HepG2 (cell line): ENCODE data around the gene BCAS1. TPM values are rescaled to one million over a fixed set of nuclear protein-coding genes. Genes with fewer than 3 reads are reported as not detected.

Experiments used
- ATM ChIP-seq: fragments of 450-650 bp; IDR thresholded peaks from 2 replicates; pipeline ENCODE4 v1.7.1; 2017; ENCODE audit warnings: mild to moderate bottlenecking, borderline replicate concordance
- CTCF ChIP-seq: sonication (generic); formaldehyde crosslinking; IDR thresholded peaks from 2 replicates; pipeline ENCODE4 v1.5.0; 2020; ENCODE audit warnings: mild to moderate bottlenecking, missing genetic modification reagents, moderate library complexity
- DNMT1 ChIP-seq: sonication (generic); formaldehyde crosslinking; IDR thresholded peaks from 2 replicates; pipeline ENCODE4 v1.5.1; 2020; ENCODE audit warnings: mild to moderate bottlenecking, missing genetic modification reagents
- ESRRA ChIP-seq: sonication (generic); formaldehyde crosslinking; IDR thresholded peaks from 2 replicates; pipeline ENCODE4 v1.5.1; 2020; ENCODE audit warnings: mild to moderate bottlenecking, low read depth, missing genetic modification reagents
- FOXA3 ChIP-seq: IDR thresholded peaks from 2 replicates; pipeline ENCODE4 v1.6.1; 2016; ENCODE audit warnings: missing genetic modification reagents, missing compliant biosample characterization
- HDAC2 ChIP-seq: sonication (generic); formaldehyde crosslinking; IDR thresholded peaks from 2 replicates; pipeline ENCODE4 v1.4.0; 2020; ENCODE audit warnings: missing genetic modification reagents
- HMG20A ChIP-seq: IDR thresholded peaks from 2 replicates; pipeline ENCODE4 v1.6.1; 2016; ENCODE audit warnings: borderline replicate concordance
- HMG20B ChIP-seq: conservative IDR thresholded peaks from 2 replicates; pipeline ENCODE4 v1.6.1; 2016; ENCODE audit warnings: missing genetic modification reagents, missing compliant biosample characterization
- HNF4A ChIP-seq: sonication (generic); formaldehyde crosslinking; IDR thresholded peaks from 2 replicates; pipeline ENCODE4 v1.4.0; 2020; ENCODE audit warnings: missing genetic modification reagents
- HOXA3 ChIP-seq: sonication (generic); formaldehyde crosslinking; IDR thresholded peaks from 2 replicates; pipeline ENCODE4 v1.5.0; 2020; ENCODE audit warnings: missing genetic modification reagents
- HOXA5 ChIP-seq: sonication (generic); formaldehyde crosslinking; IDR thresholded peaks from 2 replicates; pipeline ENCODE4 v1.4.0; 2020; ENCODE audit warnings: missing genetic modification reagents
- KDM4B ChIP-seq: sonication (generic); formaldehyde crosslinking; IDR thresholded peaks from 2 replicates; pipeline ENCODE4 v1.4.0; 2020; ENCODE audit warnings: missing genetic modification reagents
- LCORL ChIP-seq, 2 experiments: fragments of 450-650 bp in 1 of 2; sonication (generic) in 1 of 2; formaldehyde crosslinking in 1 of 2; IDR thresholded peaks; 2 replicates each; pipeline versions ENCODE4 v1.5.0 to v1.6.1; 2017 to 2020; ENCODE audit warnings: antibody characterized with exemption in 1 of 2, missing genetic modification reagents in 1 of 2
- MED1 ChIP-seq: sonication (generic); formaldehyde crosslinking; IDR thresholded peaks from 2 replicates; pipeline ENCODE4 v1.4.0; 2020; ENCODE audit warnings: missing genetic modification reagents
- PAWR ChIP-seq: sonication (generic); formaldehyde crosslinking; IDR thresholded peaks from 2 replicates; pipeline ENCODE4 v1.4.0; 2020; ENCODE audit warnings: missing genetic modification reagents, mild to moderate bottlenecking, borderline replicate concordance
- PHF21A ChIP-seq: sonication (generic); formaldehyde crosslinking; IDR thresholded peaks from 2 replicates; pipeline ENCODE4 v1.5.0; 2020; ENCODE audit warnings: mild to moderate bottlenecking, missing genetic modification reagents
- TBL1XR1 ChIP-seq: fragments of 150-350 bp; IDR thresholded peaks from 2 replicates; pipeline ENCODE4 v1.6.1; 2014; ENCODE audit warnings: borderline replicate concordance, low read length; ENCODE audit not compliant: partially characterized antibody
- ZMYM3 ChIP-seq: sonication (generic); formaldehyde crosslinking; IDR thresholded peaks from 2 replicates; pipeline ENCODE4 v1.5.1; 2020; ENCODE audit warnings: mild to moderate bottlenecking, missing genetic modification reagents
- ZNF317 ChIP-seq: sonication (generic); formaldehyde crosslinking; IDR thresholded peaks from 2 replicates; pipeline ENCODE4 v1.5.0; 2020; ENCODE audit warnings: mild to moderate bottlenecking, missing genetic modification reagents
- ZNF644 ChIP-seq: IDR thresholded peaks from 2 replicates; pipeline ENCODE4 v1.6.1; 2016; ENCODE audit warnings: low read depth
- ZSCAN30 ChIP-seq: sonication (generic); formaldehyde crosslinking; IDR thresholded peaks from 2 replicates; pipeline ENCODE4 v1.5.0; 2020; ENCODE audit warnings: mild to moderate bottlenecking, missing genetic modification reagents
- ZSCAN9 ChIP-seq: IDR thresholded peaks from 2 replicates; pipeline ENCODE4 v1.6.1; 2016; ENCODE audit warnings: borderline replicate concordance
- polyA plus RNA-seq, 8 experiments: library from polyadenylated mRNA; depleted of rRNA in 3 of 8; stranded (reverse) in 7 of 8; unstranded in 1 of 8; fragments of >200 nt; fragmentation: Illumina TruSeq in 4 of 8; extraction: Trizol in 4 of 8; gene quantifications; 2 replicates each; pipeline versions ENCODE4 v1.2.1 to v1.2.3, GENCODE V29; 2011 to 2016; ENCODE audit warnings: low read depth in 4 of 8, missing spikeins in 1 of 8, mixed read lengths in 1 of 8; ENCODE audit not compliant: insufficient read depth in 1 of 8
- total RNA-seq, 5 experiments: library from RNA; depleted of rRNA; stranded (reverse); fragments of >200 nt; fragmentation: Illumina TruSeq; extraction: Trizol; gene quantifications; 2 replicates each; pipeline ENCODE4 v1.2.3, GENCODE V29; 2016; ENCODE audit warnings: low read depth in 1 of 5
- TF ChIP-seq, protein P1 (sequence below): IDR thresholded peaks from 2 replicates; pipeline ENCODE4 v1.6.1; 2016; ENCODE audit warnings: low read depth, missing genetic modification reagents, missing compliant biosample characterization
- TF ChIP-seq, protein P2 (sequence below): IDR thresholded peaks from 2 replicates; pipeline ENCODE4 v1.6.1; 2016

The BCAS1 gene
- total and polyA plus RNA-seq, 2 of the 13 experiments (the other 11 are each of a cell fraction or from before 2014, with no cell fraction given): 0.55 to 0.91 TPM

DNA sequence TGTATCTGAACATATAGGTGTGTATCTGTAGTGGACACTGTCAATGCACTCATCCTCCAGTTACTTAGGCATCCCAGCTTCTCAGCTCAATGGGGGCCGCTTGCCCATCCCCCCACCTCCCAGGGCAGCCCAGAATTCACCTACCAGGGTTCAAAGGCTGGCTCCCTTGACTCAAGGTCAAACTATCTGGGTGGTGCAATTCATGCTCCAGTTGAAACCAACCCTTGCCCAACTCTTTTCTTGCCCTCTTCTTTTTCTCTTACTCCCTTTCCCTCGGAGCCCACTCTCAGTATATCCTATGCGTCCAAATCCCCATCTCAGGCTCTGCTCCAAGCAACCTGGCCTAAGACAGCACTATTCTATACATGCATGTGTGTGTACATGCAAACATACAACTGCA is 127.4 kb downstream of the BCAS1 start (continued):
- TF ChIP-seq PHF21A (CRISPR knock-in tag) (peak; percentile 31; the same call in 1 of the 2 replicates), DNMT1 (no peak), CTCF (CRISPR knock-in tag) (peak; percentile 11; the same call in 1 of the 2 replicates), ZNF644 (CRISPR knock-in tag) (peak; percentile 97), MED1 (CRISPR knock-in tag) (peak; percentile 42; the same call in 1 of the 2 replicates), LCORL (IDR thresholded peaks at IDR 0.05) (no peak), LCORL (CRISPR knock-in tag; IDR thresholded peaks at IDR 0.05) (0 out of 2 replicates have a peak, but pooled peaks have one; percentile 40), PAWR (CRISPR knock-in tag) (no peak), ZSCAN30 (CRISPR knock-in tag) (no peak), HNF4A (CRISPR knock-in tag) (peak; percentile 93), HMG20B (CRISPR knock-in tag) (0 out of 2 replicates have a peak, but pooled peaks have one; percentile 18), HOXA3 (CRISPR knock-in tag) (peak; percentile 51; the same call in 1 of the 2 replicates), ESRRA (CRISPR knock-in tag) (peak; percentile 90), HMG20A (CRISPR knock-in tag) (peak; percentile 43; the same call in 1 of the 2 replicates), HOXA5 (no peak), ATM (no peak), FOXA3 (CRISPR knock-in tag) (peak; percentile 55; the same call in 1 of the 2 replicates), KDM4B (0 out of 2 replicates have a peak, but pooled peaks have one; percentile 54), HDAC2 (CRISPR knock-in tag) (0 out of 2 replicates have a peak, but pooled peaks have one; percentile 39), ZMYM3 (CRISPR knock-in tag) (peak; percentile 48; the same call in 1 of the 2 replicates), ZSCAN9 (CRISPR knock-in tag) (0 out of 2 replicates have a peak, but pooled peaks have one; percentile 29), TBL1XR1 (peak; percentile 37), ZNF317 (CRISPR knock-in tag) (0 out of 2 replicates have a peak, but pooled peaks have one; percentile 38)
- TF ChIP-seq, protein P1, sequence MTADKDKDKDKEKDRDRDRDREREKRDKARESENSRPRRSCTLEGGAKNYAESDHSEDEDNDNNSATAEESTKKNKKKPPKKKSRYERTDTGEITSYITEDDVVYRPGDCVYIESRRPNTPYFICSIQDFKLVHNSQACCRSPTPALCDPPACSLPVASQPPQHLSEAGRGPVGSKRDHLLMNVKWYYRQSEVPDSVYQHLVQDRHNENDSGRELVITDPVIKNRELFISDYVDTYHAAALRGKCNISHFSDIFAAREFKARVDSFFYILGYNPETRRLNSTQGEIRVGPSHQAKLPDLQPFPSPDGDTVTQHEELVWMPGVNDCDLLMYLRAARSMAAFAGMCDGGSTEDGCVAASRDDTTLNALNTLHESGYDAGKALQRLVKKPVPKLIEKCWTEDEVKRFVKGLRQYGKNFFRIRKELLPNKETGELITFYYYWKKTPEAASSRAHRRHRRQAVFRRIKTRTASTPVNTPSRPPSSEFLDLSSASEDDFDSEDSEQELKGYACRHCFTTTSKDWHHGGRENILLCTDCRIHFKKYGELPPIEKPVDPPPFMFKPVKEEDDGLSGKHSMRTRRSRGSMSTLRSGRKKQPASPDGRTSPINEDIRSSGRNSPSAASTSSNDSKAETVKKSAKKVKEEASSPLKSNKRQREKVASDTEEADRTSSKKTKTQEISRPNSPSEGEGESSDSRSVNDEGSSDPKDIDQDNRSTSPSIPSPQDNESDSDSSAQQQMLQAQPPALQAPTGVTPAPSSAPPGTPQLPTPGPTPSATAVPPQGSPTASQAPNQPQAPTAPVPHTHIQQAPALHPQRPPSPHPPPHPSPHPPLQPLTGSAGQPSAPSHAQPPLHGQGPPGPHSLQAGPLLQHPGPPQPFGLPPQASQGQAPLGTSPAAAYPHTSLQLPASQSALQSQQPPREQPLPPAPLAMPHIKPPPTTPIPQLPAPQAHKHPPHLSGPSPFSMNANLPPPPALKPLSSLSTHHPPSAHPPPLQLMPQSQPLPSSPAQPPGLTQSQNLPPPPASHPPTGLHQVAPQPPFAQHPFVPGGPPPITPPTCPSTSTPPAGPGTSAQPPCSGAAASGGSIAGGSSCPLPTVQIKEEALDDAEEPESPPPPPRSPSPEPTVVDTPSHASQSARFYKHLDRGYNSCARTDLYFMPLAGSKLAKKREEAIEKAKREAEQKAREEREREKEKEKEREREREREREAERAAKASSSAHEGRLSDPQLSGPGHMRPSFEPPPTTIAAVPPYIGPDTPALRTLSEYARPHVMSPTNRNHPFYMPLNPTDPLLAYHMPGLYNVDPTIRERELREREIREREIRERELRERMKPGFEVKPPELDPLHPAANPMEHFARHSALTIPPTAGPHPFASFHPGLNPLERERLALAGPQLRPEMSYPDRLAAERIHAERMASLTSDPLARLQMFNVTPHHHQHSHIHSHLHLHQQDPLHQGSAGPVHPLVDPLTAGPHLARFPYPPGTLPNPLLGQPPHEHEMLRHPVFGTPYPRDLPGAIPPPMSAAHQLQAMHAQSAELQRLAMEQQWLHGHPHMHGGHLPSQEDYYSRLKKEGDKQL (CRISPR knock-in tag): no peak
- TF ChIP-seq, protein P2, sequence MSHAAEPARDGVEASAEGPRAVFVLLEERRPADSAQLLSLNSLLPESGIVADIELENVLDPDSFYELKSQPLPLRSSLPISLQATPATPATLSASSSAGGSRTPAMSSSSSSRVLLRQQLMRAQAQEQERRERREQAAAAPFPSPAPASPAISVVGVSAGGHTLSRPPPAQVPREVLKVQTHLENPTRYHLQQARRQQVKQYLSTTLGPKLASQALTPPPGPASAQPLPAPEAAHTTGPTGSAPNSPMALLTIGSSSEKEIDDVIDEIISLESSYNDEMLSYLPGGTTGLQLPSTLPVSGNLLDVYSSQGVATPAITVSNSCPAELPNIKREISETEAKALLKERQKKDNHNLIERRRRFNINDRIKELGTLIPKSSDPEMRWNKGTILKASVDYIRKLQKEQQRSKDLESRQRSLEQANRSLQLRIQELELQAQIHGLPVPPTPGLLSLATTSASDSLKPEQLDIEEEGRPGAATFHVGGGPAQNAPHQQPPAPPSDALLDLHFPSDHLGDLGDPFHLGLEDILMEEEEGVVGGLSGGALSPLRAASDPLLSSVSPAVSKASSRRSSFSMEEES: no peak
